GM18909 (cell line): ENCODE data around the gene POC1B.
A peak's percentile ranks its signal among the peaks of the same experiment; 100 is the strongest.

Experiments
- ATAC-seq: cut with Tn5 transposase; IDR thresholded peaks from one replicate; pipeline ENCODE4 v1.9.1; 2021; ENCODE audit warnings: mild to moderate bottlenecking; ENCODE audit not compliant: unreplicated experiment, poor library complexity

The POC1B gene

GRCh38 chr12:89525824-89526770, at the start of gene POC1B:
Gene POC1B (minus strand): TSS chr12:89526047. CDS start chr12:89525895, 152 bp downstream.
- peak; percentile 71 for ATAC-seq

- no peak for ATAC-seq
These were observed 49.5 kb upstream of the POC1B start for GRCh38 chr12:89575374-89575773.

GRCh38 chr12:89574736-89575208, 48.9 kb upstream of the POC1B start:
- ATAC-seq: peak; percentile 56

GRCh38 chr12:89573051-89573810, 47.4 kb upstream of the POC1B start:
- no peak for ATAC-seq

GRCh38 chr12:89571491-89572195, 45.8 kb upstream of the POC1B start:
- no peak for ATAC-seq

GRCh38 chr12:89568484-89568883, 42.6 kb upstream of the POC1B start:
- ATAC-seq: no peak

GRCh38 chr12:89567691-89568239, 41.9 kb upstream of the POC1B start:
- ATAC-seq: no peak

GRCh38 chr12:89566615-89567014, 40.8 kb upstream of the POC1B start:
- ATAC-seq: no peak

- ATAC-seq: no peak
These were observed 39.2 kb upstream of the POC1B start for GRCh38 chr12:89565002-89565401.

GRCh38 chr12:89559753-89560152, 33.9 kb upstream of the POC1B start:
- ATAC-seq: no peak

GRCh38 chr12:89556976-89557375, 31.1 kb upstream of the POC1B start:
- no peak for ATAC-seq

- ATAC-seq: no peak
These were observed 26.5 kb upstream of the POC1B start for GRCh38 chr12:89552376-89552775.

GRCh38 chr12:89551747-89552146, 25.9 kb upstream of the POC1B start:
- no peak for ATAC-seq

- no peak for ATAC-seq
These were observed 21.3 kb upstream of the POC1B start for GRCh38 chr12:89547101-89547500.

- no peak for ATAC-seq
These were observed 20.3 kb upstream of the POC1B start for GRCh38 chr12:89546151-89546550.

GRCh38 chr12:89544681-89545184, 18.9 kb upstream of the POC1B start:
- ATAC-seq: no peak

- no peak for ATAC-seq
These were observed 18.2 kb upstream of the POC1B start for GRCh38 chr12:89544022-89544421.

GRCh38 chr12:89542912-89543592, 17.2 kb upstream of the POC1B start:
- ATAC-seq: peak; percentile 84

- ATAC-seq: no peak
These were observed 16.4 kb upstream of the POC1B start for GRCh38 chr12:89542236-89542635.
